Measurements from ENCODE around the gene PKD1L1. TPM values are rescaled to one million over a fixed set of nuclear protein-coding genes. Genes with fewer than 3 reads are reported as not detected.
"Not testable (repeated sequence)": the region's sequence is repeated elsewhere in the genome, so short reads cannot be mapped to it uniquely, and the experiment has no call there.

PKD1L1 gene
- total RNA-seq: under 1 TPM; 0.56 to 0.82 TPM
- long read RNA-seq: 0 reads

GRCh38 chr7:47948141-47948790, at the start of gene PKD1L1:
PKD1L1 (minus strand) TSS chr7:47948466; CDS start chr7:47948440, 26 bp downstream.
- no peak for DNase-seq
- no peak for ATAC-seq
- intact Hi-C loops (cut with DNase I, micrococcal nuclease): no loop called here

GRCh38 chr7:47992446-47992845, 44.2 kb upstream of the PKD1L1 start:
- ATAC-seq (no peak), DNase-seq (no peak)
- intact Hi-C loops (cut with DNase I, micrococcal nuclease): no loop called here

GRCh38 chr7:47991741-47992311, 43.6 kb upstream of the PKD1L1 start:
- DNase-seq (peak; percentile 90 to 93), ATAC-seq (peak; percentile 98)
- intact Hi-C loops (cut with DNase I, micrococcal nuclease): loop anchor here in 1 of 2 donors (2.0 kb wide), 1 partner anchor 119 kb away; no protein-coding TSS in a partner anchor

- ATAC-seq: no peak
- intact Hi-C loops (cut with DNase I, micrococcal nuclease): loop anchor here in 1 of 2 donors (2.0 kb wide), 1 partner anchor 120 kb away; no protein-coding TSS in a partner anchor
- DNase-seq: no peak
These were observed 43.0 kb upstream of the PKD1L1 start for GRCh38 chr7:47991270-47991669.

- intact Hi-C loops (cut with DNase I, micrococcal nuclease): loop anchor here in 1 of 2 donors (2.0 kb wide), 1 partner anchor 120 kb away; no protein-coding TSS in a partner anchor
- ATAC-seq: no peak
- DNase-seq: no peak
These were observed 42.3 kb upstream of the PKD1L1 start for GRCh38 chr7:47990592-47990991.

- intact Hi-C loops (cut with DNase I, micrococcal nuclease): loop anchor here in 1 of 2 donors (2.0 kb wide), 1 partner anchor 121 kb away; no protein-coding TSS in a partner anchor
- DNase-seq, ATAC-seq: not testable (repeated sequence)
These were observed 41.5 kb upstream of the PKD1L1 start for GRCh38 chr7:47989607-47990400.

- no peak for ATAC-seq
- no peak for DNase-seq
- intact Hi-C loops (cut with DNase I, micrococcal nuclease): no loop called here
These were observed 40.5 kb upstream of the PKD1L1 start for GRCh38 chr7:47988496-47989386.

- DNase-seq: no peak
- ATAC-seq: no peak
- intact Hi-C loops (cut with DNase I, micrococcal nuclease): no loop called here
These were observed 34.3 kb upstream of the PKD1L1 start for GRCh38 chr7:47982610-47983009.

- intact Hi-C loops (cut with DNase I, micrococcal nuclease); ATAC-seq; DNase-seq: not testable (repeated sequence)
These were observed 32.4 kb upstream of the PKD1L1 start for GRCh38 chr7:47980648-47981047.

GRCh38 chr7:47979832-47980181, 31.5 kb upstream of the PKD1L1 start:
- no peak for ATAC-seq
- no peak for DNase-seq
- intact Hi-C loops (cut with DNase I, micrococcal nuclease): no loop called here

- DNase-seq (peak; percentile 91 to 93), ATAC-seq (peak; percentile 99)
- intact Hi-C loops (cut with DNase I, micrococcal nuclease): no loop called here
These were observed 31.0 kb upstream of the PKD1L1 start, which contains the start of gene HUS1 for GRCh38 chr7:47979145-47979831. HUS1 (minus strand) TSS chr7:47979615; CDS start chr7:47979519, 96 bp downstream.

GRCh38 chr7:47978790-47979144, 30.5 kb upstream of the PKD1L1 start:
- intact Hi-C loops (cut with DNase I, micrococcal nuclease): no loop called here

GRCh38 chr7:47973739-47974138, 25.5 kb upstream of the PKD1L1 start:
- intact Hi-C loops (cut with DNase I, micrococcal nuclease): no loop called here
- DNase-seq (no peak), ATAC-seq (no peak)

More at GRCh38 chr7:47978790-47979144, 30.5 kb upstream of the PKD1L1 start:
- ATAC-seq (no peak), DNase-seq (no peak)

- intact Hi-C loops (cut with DNase I, micrococcal nuclease): no loop called here
- DNase-seq: no peak
- ATAC-seq: peak; percentile 76
These were observed 22.5 kb upstream of the PKD1L1 start for GRCh38 chr7:47970761-47971160.

GRCh38 chr7:47968847-47969774, 20.8 kb upstream of the PKD1L1 start:
- ATAC-seq (peak; percentile 82), DNase-seq (peak; percentile 78 to 82)
- intact Hi-C loops (cut with DNase I, micrococcal nuclease): no loop called here

- intact Hi-C loops (cut with DNase I, micrococcal nuclease): no loop called here
- no peak for DNase-seq
These were observed 19.4 kb upstream of the PKD1L1 start for GRCh38 chr7:47967708-47968107.

GRCh38 chr7:47967123-47967522, 18.9 kb upstream of the PKD1L1 start:
- no peak for DNase-seq
- no peak for ATAC-seq
- intact Hi-C loops (cut with DNase I, micrococcal nuclease): no loop called here

More at GRCh38 chr7:47967708-47968107, 19.4 kb upstream of the PKD1L1 start:
- no peak for ATAC-seq
